H1 (cell line): ENCODE data around the gene CST7. TPM values are rescaled to one million over a fixed set of nuclear protein-coding genes. Genes with fewer than 3 reads are reported as not detected.

ENCODE experiments used
- CBX5 ChIP-seq: fragments of 300-800, 300-1000 bp; sonication (generic); IDR thresholded peaks from 2 replicates; pipeline ENCODE4 v1.7.1; 2016; ENCODE audit warnings: antibody characterized with exemption, low read length, low read depth
- CEBPB ChIP-seq: IDR thresholded peaks from 2 replicates; pipeline ENCODE4 v1.6.1; 2012; ENCODE audit warnings: low read depth, low read length
- CTBP2 ChIP-seq: IDR thresholded peaks from 2 replicates; pipeline ENCODE4 v1.7.0; 2011; ENCODE audit warnings: borderline replicate concordance, mild to moderate bottlenecking, moderate library complexity, mixed read lengths, low read length; ENCODE audit not compliant: insufficient read depth, insufficient read length
- GTF2F1 ChIP-seq: IDR thresholded peaks from 2 replicates; pipeline ENCODE4 v1.6.1; 2012; ENCODE audit warnings: low read depth, low read length, improper control_type of control experiment, borderline replicate concordance
- PHF8 ChIP-seq: fragments of 200-600 bp; sonication (generic); conservative IDR thresholded peaks from 2 replicates; pipeline ENCODE4 v1.7.1; 2012; ENCODE audit warnings: low read depth, mild to moderate bottlenecking, inconsistent platforms, low read length, moderate library complexity
- TAF7 ChIP-seq: optimal IDR thresholded peaks from 2 replicates; pipeline ENCODE3; 2011; ENCODE audit warnings: low read depth, mild to moderate bottlenecking, inconsistent platforms, low read length, moderate library complexity, borderline replicate concordance
- polyA plus RNA-seq, 7 experiments: library from polyadenylated mRNA; depleted of rRNA in 3 of 7; stranded (reverse) in 5 of 7; unstranded in 2 of 7; fragments of >200 nt in 5 of 7; fragments of 200-250 nt in 2 of 7; gene quantifications; 1 replicate in 5 of 7; 2 replicates in 1 of 7; 4 replicates in 1 of 7; pipeline versions ENCODE4 v1.2.1 to v1.2.3, GENCODE V29; 2011 to 2013; ENCODE audit warnings: missing spikeins in 2 of 7, mixed read lengths in 2 of 7
- total RNA-seq: library from RNA; stranded (reverse); fragmentation: NEBNext Ultra II Directional; extraction: Animal tissue kit (Norgen Biotek cat#: 25700); gene quantifications from 2 replicates; pipeline ENCODE4 v1.2.1, GENCODE V29; 2021
- TF ChIP-seq, protein P1 (sequence below): IDR thresholded peaks from 2 replicates; pipeline ENCODE4 v1.6.1; 2011; ENCODE audit warnings: low read depth, mild to moderate bottlenecking, low read length; ENCODE audit not compliant: insufficient read depth

CST7 gene
- total and polyA plus RNA-seq, 2 of the 8 experiments (the other 6 are each of a cell fraction or from before 2014, with no cell fraction given), result not detected

DNA sequence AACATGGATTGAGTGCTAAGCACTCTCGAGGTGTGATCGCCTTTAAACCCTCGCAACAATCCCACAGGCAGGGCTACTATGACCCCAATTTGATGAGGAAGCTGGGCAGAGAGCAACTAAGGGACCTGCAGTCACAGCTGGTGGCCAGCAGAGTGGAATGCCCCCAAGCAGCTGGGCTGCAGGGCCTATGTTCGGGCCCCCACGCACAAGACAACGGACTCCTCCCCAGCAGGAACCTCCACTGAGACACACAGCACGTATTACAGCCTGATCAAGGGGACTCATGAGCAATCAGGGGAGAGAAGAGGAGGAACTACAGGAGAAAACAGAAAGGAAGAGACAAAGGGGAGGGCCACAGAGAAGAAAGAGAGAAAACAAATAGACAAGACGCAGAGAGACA lies 21.7 kb downstream of the CST7 start (continued):
- TF ChIP-seq CTBP2 (no peak), PHF8 (no peak), TAF7 (no peak), CEBPB (no peak), CBX5 (no peak), GTF2F1 (no peak)
- TF ChIP-seq, protein P1, sequence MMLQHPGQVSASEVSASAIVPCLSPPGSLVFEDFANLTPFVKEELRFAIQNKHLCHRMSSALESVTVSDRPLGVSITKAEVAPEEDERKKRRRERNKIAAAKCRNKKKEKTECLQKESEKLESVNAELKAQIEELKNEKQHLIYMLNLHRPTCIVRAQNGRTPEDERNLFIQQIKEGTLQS, result no peak
